GM19467 (cell line): ENCODE results near the gene SPOCK3.
"Not testable (repeated sequence)": the region's sequence is repeated elsewhere in the genome, so short reads cannot be mapped to it uniquely, and the experiment has no call there.

Source experiments
- ATAC-seq: cut with Tn5 transposase; IDR thresholded peaks from one replicate; pipeline ENCODE4 v1.9.1; 2021; ENCODE audit warnings: mild to moderate bottlenecking, moderate library complexity; ENCODE audit not compliant: unreplicated experiment

The SPOCK3 gene

DNA sequence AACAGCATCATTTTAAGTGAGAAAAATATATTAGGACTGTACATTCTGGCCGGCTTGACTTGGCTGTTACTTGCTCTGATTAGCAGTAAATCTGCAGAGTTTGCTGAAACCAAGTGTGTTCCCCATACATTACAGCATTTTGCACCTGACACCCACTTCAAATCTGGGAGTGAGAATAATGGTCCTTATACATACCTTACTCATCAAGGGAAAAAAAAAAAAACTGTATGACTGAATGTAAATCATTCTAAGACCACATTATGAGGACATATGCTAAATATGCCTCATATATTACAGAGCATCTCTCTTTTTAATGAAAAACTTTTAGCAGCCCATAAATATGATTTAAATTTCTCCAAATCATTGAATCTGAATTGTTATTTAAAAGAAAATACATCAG is 406.7 kb downstream of the SPOCK3 start:
- no peak for ATAC-seq

DNA sequence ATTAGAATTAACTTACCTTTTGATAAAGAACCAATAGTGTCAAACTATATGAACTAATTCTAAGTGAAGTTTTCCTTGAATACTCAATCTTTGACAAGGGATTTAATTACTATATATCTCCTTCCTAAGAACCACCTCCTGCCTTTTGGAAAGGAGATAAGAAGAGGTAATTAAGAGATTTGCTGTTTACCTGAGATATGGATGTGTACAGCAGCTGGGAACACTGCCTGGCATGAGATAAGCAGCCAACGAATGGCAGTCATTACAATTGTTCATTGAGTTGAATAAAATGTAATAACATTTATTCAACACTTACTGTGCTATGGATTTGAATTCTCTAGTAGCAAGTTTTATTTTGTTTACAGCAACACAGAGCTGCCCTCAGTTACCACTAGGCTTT is 407.1 kb downstream of the SPOCK3 start:
- no peak for ATAC-seq

DNA sequence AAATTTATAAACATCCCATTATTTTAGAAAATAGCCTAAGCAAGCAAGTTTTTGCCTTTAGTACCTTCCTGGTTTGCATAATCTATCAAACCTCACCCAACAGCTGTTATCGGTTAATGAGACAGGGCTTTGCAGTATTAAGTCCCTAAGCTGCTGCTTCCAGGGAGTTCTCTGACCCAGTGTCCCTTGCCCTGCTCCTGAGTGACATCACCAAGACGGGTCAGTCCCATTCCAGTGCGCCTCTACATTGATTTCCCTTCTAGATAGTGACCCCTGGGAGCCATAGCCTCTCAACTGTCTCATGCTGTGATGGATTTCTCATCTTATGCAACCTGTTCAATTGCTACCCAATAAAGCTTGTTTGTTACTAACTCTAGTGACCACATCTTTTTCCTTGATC is 410.4 kb downstream of the SPOCK3 start:
- no peak for ATAC-seq

DNA sequence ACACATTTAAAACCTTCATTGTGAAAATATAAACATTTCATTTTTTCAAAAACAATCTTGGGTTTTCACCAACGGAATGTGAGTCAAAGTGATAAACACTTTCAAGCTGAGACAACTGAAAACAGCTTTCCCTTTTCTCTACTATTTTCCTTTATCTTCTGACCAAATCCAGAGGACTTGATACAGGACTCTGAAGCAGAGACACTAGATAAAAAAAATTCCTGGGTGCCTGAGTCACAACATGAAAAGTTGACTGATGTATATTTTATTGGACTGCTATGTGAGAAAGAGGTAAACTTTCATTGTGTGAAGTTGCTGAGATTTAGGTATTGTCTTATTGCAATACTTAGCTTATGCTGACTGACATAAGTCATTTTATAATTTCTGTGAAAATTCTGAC is 411.2 kb downstream of the SPOCK3 start:
- no peak for ATAC-seq

DNA sequence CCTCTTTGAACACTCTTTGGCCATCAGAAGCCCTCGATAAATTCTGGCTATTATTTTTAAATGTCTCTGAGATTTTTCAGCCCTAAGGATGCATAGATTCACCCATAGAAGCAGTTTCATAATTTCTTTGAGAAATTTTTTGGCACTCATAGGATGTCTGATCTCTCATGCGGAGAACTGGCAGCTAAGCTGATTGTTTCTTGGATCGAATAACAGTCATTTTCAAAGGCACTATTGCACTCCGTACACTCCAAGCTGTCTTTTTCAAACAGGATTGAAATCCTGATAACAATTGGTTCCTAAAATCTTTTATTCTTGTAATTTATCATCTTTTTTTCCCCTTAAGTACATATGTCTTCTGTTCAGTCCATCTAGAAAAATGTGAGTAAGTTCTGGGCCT is 411.9 kb downstream of the SPOCK3 start:
- no peak for ATAC-seq

DNA sequence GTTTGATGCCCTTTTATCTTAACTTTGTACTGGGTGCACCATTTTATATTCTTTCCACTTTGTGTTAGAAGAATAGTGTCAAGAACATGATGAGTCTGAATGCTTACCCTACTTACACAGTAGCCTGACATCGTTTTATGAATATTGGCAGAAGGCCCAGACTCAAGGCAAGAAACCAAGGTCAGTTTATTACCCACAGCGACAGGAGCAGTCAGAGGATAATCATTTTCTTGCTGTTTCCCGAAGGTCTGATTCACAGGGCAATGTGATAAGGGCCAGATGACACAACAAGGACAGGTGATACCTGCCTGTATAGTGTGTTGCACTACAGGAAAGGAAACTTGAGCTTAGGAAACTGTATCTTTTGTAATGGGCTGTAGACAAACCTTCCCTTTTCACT is 417.4 kb downstream of the SPOCK3 start:
- ATAC-seq: no peak

DNA sequence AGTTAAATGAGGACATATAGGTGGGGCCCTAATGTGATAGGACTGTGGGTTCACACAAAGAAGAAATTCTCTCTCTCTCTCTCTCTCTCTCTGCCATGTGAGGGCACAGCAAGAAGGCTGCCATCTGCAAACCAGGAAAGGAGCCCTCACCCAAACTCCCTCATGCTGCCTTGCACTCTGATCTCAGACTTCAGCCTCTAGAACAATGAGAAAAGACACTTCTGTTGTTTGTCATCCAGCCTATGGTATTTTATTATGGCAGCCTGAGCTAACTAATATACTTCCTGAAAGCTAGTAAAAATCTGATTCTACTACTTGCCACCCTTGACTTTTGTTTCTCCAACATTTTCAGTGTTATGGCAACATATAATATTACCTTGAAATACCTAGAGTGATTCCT is 425.9 kb downstream of the SPOCK3 start:
- no peak for ATAC-seq

DNA sequence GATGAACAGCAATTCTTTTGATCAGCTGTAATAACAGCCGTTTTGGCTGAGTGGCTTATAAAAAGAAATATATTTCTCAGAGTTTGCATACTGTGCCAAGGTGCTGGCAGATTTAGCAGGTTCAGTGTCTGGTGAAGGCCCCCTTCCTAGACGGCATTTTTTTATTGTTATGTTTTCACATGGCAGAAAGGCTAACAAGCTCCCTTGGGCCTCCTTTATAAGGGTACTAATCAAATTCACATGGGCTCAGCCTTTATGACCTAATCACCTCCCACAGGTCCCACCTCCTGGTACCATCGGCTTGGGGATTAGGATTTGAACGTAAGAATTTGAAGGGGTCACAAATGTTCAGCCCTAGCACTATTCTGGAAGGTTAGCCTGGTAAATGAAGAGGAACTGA is 431.9 kb downstream of the SPOCK3 start:
- no peak for ATAC-seq

DNA sequence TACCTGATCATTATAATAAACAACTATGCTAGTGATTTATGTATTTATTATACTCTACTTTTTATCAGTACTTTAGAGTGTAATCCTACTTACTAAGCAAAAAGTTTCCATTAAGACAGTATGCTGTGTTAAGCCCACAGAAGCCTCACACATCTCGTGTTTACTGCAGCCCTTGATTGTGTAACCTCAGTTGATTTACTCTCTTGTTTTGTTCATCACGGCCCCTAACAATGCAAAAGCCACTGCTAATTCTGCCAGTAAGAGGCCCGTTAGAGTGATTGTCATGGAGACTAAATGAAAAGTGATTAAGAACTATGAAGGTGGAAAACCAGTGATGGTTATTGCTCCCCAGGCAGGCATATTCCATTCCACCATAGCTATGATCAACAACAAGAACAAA is 436.2 kb downstream of the SPOCK3 start:
- no peak for ATAC-seq

DNA sequence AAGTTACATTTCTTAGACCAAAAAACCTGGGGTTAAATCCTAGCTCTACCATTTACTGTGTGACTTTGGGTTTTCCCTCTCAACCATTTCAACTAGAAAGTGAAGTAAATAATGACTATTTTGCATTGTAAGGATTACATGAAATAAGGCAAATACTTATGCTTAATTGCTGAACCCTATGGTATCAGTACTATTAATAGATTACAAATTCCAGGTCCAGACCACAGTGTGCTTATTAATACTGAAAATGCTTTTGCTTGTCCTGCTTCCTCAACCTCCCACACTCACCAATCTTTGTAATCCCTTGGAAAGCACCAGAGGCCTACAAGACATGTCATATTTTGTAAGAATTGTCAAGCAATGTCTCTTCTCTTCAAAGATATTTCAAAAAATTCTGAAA is 456.5 kb downstream of the SPOCK3 start:
- ATAC-seq: no peak

DNA sequence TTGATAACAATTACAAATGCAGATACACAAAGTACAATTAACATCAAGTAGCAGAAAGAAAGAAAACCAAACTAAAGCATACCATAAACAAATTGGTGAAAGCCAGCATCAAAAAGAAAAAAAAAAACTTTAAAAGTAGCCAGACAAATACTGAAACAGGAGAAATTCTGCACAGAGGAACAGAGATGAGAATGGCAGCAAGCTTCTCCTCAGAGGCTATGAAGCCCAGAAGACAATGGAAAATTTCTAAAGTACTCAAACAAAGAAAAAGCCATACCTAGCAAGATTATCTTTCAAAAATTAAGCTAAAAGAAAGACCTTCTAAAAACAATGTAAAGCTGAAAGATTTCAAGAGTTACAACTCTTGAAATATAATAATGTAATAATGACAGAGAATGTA is 471.3 kb downstream of the SPOCK3 start:
- no peak for ATAC-seq

DNA sequence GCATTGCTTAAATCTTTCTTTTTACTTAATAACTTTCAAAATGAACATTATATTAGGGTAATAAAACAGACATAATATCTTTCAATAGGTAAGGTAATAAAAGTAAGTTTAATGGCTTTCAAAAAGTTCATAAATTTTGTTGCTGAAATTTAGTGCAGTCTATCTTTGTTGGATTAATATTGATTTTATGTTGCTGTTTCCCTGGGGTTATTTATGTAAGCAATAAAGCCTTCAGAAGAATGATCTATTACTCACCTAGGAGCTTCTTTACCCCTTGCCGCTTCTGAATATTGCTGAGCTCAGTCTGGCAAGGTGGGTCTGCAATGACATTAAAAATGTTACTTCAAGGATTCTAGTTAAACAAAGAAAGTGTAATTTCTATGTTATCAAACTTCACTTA is 492.6 kb downstream of the SPOCK3 start:
- ATAC-seq: no peak

DNA sequence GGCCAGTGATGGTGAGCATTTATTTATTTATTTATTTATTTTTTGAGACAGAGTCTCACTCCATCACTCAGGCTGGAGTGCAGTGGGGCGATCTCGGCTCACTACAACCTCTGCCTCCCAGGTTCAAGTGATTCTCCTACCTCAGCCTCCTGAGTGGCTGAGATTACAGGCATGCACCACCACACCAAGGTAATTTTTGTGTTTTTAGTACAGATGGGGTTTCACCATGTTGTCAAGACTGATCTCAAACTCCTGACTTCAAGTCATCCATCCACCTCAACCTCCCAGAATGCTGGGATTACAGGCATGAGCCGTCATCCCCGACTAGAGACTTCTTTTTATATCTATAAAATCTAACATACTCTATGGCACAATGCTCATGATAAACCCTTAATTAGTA is 495.1 kb downstream of the SPOCK3 start:
- ATAC-seq: not testable (repeated sequence)

DNA sequence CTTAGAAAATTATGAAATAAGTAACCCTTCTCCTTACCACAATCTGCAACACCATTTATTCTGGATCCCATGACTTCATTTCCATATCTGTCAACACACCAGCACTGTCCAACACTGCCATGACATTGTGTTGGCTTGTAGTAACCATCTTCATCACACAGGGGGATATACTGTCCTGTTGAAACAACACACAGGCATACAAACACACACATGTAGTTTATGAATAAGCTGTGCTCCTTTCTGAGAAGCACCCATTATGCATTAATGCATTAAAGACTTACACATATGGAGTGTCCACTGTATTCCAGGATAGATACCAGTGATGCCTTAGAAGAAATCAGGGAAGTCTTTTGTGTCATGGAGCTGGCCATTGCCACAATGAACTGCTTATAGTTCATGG is 496.9 kb downstream of the SPOCK3 start:
- ATAC-seq: no peak

DNA sequence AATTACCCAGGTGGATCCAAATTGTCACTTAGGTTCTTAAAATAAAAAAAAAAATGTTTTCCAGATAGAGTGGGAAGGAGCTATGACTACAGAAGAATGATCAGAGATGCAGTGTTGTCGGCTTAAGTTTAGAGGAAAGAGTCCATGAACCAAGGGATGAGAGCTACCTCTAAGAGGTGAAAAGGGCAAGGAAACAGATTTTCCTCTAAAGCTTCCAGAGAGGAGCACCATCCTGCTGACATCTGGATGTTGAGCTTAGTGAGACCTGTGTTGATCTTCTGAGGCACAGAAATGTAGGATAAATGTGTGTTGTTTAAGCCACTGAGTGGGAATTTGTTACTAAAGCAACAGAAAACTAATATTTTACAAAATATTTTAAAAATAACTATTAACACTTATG is 498.7 kb downstream of the SPOCK3 start:
- ATAC-seq: no peak

DNA sequence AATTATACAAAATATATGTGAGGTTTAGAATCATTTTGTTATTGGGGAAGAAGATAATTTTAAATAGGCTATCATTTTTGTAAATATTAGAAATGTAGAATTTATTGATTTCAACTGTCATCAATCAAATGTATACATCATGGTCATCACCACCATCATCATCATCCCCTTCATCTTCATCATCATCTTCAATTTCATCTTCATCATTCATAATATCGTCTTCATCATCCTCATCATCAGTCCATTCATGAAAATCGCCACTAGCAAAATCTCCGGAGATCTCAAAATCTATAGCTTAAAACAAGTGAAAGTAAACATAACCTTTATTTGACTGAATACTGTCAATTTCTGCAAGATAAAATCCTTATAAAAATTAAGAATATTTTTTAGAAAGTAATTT is 499.5 kb downstream of the SPOCK3 start:
- no peak for ATAC-seq

DNA sequence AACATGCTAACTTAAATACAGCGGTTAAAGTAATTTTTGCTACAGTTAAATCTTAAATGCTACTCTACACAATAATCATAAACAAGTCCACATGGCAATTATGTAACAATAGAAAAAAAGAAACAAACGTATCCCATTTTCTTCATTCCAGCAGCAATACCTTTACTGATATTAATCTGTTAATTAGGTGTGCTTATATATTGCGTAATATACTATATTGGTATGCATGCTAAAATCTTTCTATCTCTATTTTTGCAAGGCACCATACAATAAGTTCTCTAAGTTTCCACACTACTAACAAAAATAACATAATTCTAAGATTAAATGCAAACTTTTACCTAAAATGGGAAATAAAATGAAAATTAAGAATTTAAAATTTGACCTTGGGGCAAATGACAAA is 500.6 kb downstream of the SPOCK3 start:
- no peak for ATAC-seq

DNA sequence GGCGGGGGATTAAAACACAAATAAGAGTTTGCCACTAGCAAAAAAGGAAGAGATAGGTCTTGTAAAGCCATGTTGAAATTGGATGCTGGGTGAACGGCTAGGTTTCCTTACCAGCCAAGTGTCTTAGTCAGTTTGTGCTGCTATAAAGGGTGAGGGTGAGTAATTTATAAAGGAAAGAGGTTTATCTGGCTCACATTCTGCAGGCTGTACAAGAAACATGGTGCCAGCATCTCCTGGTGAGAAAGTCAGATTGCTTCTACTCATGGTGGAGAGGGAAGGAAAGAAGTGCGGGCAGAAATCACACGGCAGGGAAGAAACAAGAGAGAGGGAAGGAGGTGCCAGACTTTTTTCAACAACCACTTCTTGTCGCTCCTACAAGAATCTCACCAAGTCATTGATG is 507.5 kb downstream of the SPOCK3 start:
- no peak for ATAC-seq

DNA sequence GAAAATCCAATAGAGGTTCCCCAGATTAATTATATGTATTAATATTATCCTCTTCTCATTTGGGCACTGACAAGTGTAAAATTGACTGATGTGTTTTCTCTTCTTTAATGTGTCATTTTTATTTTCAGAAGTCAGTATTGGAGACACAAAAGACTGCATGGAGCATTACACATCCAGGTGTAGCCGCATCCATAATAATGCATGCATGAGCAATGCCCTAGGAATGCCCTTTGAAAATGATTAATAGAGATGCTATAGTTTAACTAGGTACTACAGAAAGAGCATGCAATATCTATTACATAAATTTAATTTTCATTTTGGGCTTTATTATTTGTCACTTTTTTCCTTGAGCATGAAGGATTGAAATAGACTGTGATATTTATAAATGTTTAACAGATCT is 509.9 kb downstream of the SPOCK3 start:
- no peak for ATAC-seq

DNA sequence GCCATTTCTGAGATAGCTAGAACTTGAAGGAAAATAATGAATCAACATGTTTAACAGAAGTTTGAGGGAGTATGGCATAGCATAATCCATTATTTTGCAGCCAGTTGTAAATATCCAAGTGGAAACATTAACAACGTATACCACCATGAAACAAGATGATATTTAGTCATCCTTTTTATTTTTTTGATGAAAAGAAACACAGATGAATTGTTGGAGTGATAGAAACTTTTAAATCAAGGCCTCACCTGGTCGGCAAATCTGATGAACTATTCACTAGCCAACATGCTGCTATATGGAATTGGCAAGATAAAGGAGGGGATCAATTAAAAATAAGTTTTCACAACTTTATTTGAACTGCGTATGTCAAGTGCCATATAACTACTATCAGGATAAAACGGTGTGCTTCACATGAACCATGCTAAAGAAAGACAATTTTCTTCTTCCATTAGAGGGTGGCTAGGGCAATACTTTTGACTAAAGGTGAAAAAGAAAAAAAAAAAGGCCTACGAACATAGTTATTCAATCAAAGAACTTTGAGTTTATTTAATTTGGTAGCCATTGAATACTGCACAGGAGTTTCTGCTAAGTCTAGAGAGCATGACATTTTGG is 510.7 kb downstream of the SPOCK3 start:
- no peak for ATAC-seq

DNA sequence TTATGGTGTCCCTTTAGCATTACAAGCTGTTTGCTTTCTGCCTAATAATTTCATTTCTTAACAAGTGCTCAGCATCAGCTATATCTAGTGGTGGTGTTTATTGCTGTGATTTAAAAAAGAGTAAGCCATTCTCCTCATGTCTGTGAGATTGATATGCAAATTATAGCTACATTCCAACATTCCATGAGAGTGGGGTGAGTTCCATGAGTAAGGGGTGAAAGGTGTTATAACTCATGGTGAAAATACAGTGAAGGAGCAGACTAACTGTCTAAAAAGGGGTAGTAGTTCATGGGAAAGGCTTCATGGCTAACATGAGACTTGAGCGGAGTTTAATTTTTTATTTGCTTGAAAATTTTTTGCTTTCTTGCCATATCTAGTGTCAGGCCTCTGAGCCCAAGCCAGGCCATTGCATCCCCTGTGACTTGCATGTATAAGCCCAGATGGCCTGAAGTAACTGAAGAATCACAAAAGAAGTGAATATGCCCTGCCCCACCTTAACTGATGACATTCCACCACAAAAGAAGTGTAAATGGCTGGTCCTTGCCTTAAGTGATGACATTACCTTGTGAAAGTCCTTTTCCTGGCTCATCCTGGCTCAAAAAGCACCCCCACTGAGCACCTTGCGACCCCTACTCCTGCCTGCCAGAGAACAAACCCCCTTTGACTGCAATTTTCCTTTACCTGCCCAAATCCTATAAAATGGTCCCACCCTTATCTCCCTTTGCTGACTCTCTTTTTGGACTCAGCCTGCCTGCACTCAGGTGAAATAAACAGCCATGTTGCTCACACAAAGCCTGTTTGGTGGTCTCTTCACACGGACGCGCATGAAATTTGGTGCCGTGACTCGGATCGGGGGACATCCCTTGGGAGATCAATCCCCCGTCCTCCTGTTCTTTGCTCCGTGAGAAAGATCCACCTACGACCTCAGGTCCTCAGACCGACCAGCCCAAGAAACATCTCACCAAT is 518.3 kb downstream of the SPOCK3 start:
- not testable (repeated sequence) for ATAC-seq

DNA sequence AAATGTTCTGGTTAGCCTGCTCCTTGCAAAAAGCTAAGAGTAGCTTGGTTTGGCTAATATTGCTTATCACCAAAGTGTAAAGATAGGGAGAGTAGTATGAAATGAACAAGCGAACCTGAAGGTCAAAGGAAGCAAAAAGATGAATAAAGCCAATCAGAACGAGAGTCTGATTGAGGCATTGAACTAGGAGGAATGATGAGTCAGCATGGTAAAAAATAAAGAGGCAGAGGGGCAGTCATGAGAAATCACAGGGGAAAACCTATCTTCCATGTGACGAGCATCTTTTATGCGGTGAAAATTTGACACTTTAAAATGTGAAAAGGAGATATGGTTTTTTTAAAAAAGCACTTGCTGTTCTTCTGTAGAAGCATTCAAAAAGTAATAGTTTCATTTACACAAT is 533.7 kb downstream of the SPOCK3 start:
- ATAC-seq: no peak

DNA sequence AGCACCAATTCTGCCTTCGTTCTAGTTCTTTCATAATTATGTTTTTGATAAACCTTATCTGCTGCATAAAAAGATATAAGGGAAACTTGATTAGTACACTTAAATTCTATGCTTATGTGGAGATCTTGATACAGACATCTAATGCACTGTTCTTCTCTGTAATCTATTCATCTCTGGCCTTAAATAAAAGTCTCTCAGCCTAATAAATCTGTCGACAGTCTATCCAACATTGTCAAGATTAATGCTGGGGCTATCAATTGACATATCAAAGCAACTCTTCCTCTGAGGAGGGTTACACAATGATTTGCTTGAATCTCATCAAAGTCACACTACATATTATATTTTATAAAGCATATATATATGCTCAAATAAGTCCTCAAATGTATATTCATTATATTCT is 545.5 kb downstream of the SPOCK3 start:
- ATAC-seq: no peak
